Smooth muscle cell (in vitro differentiated cells): Measurements from ENCODE around the gene SERINC2. TPM values are rescaled to one million over a fixed set of nuclear protein-coding genes. Genes with fewer than 3 reads are reported as not detected.

Source experiments
- DNase-seq: peaks from one replicate; lab custom pipeline; 2025; ENCODE audit not compliant: unreplicated experiment; lab: John Stamatoyannopoulos, UW
- H2AFZ ChIP-seq: fragments of 200-600 bp; sonication (generic); 2 replicates; pipeline ENCODE4 v1.6.0; 2016; ENCODE audit warnings: antibody characterized with exemption, low read depth, mild to moderate bottlenecking
- H3F3A ChIP-seq: fragments of 200-600 bp; sonication (generic); 2 replicates; pipeline ENCODE4 v1.6.0; 2017; ENCODE audit warnings: antibody characterized with exemption, low read depth
- H3K27ac ChIP-seq: fragments of 200-600 bp; sonication (generic); 2 replicates; pipeline ENCODE4 v1.5.1; 2016; ENCODE audit warnings: low read depth, mild to moderate bottlenecking
- H3K27me3 ChIP-seq: fragments of 200-600 bp; sonication (generic); 2 replicates; pipeline ENCODE4 v1.6.1; 2016; ENCODE audit warnings: low read depth, mild to moderate bottlenecking
- H3K36me3 ChIP-seq: fragments of 200-600 bp; sonication (generic); 2 replicates; pipeline ENCODE4 v1.5.1; 2016; ENCODE audit warnings: low read depth
- H3K4me1 ChIP-seq: fragments of 200-600 bp; sonication (generic); 2 replicates; pipeline ENCODE4 v1.5.1; 2016; ENCODE audit warnings: low read depth
- H3K4me2 ChIP-seq: fragments of 200-600 bp; sonication (generic); 2 replicates; pipeline ENCODE4 v1.6.0; 2016; ENCODE audit warnings: mild to moderate bottlenecking
- H3K4me3 ChIP-seq: fragments of 200-600 bp; sonication (generic); 2 replicates; pipeline ENCODE4 v1.5.1; 2016; ENCODE audit warnings: mild to moderate bottlenecking
- H3K79me2 ChIP-seq: fragments of 200-600 bp; sonication (generic); 2 replicates; pipeline ENCODE4 v1.6.0; 2016; ENCODE audit warnings: low read depth, mild to moderate bottlenecking
- H3K9ac ChIP-seq: fragments of 200-600 bp; sonication (generic); 2 replicates; pipeline ENCODE4 v1.6.0; 2016; ENCODE audit warnings: low read depth
- H3K9me3 ChIP-seq: fragments of 200-600 bp; sonication (generic); replicated peaks from 2 replicates; pipeline ENCODE4 v1.5.1; 2016; ENCODE audit warnings: low read depth
- H4K20me1 ChIP-seq: fragments of 200-600 bp; sonication (generic); 2 replicates; pipeline ENCODE4 v1.6.0; 2016; ENCODE audit warnings: low read depth
- WGBS: methylation state at CpG from one replicate; pipeline ENCODE4 v1.1.7; 2016; ENCODE audit warnings: low lambda C conversion rate; 5-methylcytosine and 5-hydroxymethylcytosine counted together
- polyA plus RNA-seq: library from polyadenylated mRNA; unstranded; fragments of >200 nt; fragmentation: Nextera tagmentation; extraction: Ambion mirVana; gene quantifications from 2 replicates; pipeline ENCODE4 v1.2.1, GENCODE V29; 2016
- total RNA-seq: library from RNA; depleted of rRNA; stranded (reverse); fragments of >200 nt; gene quantifications from 2 replicates; pipeline ENCODE4 v1.2.3, GENCODE V29; 2014
- TF ChIP-seq, protein P1 (sequence below): fragments of 200-600 bp; sonication (generic); IDR thresholded peaks from 2 replicates; pipeline ENCODE4 v1.5.1; 2017; ENCODE audit warnings: borderline replicate concordance, mild to moderate bottlenecking, antibody characterized with exemption; ENCODE audit not compliant: insufficient read depth, poor library complexity, severe bottlenecking

The SERINC2 gene
- total and polyA plus RNA-seq, 2 experiments from 2014 or later = 31.6 to 41.3 TPM

GRCh38 chr1:31422505-31423319 lies 9.7 kb downstream of the SERINC2 start:
- Histone ChIP-seq H4K20me1 (peaks cover 35% of the 10 kb centered on the region), H3K9me3 (no peaks in the 10 kb centered on the region), H3K9ac (peak overlapping the region; percentile 2), H3K79me2 (no peaks in the 10 kb centered on the region), H3F3A (peaks cover 6% of the 10 kb centered on the region), H2AFZ (no peak overlapping the region), H3K27me3 (no peaks in the 10 kb centered on the region), H3K4me3 (no peak overlapping the region), H3K4me2 (peak overlapping the region; percentile 10), H3K36me3 (no peaks in the 10 kb centered on the region), H3K4me1 (peaks cover 4% of the 10 kb centered on the region), H3K27ac (peak overlapping the region; percentile 61)
- TF ChIP-seq, protein P1, sequence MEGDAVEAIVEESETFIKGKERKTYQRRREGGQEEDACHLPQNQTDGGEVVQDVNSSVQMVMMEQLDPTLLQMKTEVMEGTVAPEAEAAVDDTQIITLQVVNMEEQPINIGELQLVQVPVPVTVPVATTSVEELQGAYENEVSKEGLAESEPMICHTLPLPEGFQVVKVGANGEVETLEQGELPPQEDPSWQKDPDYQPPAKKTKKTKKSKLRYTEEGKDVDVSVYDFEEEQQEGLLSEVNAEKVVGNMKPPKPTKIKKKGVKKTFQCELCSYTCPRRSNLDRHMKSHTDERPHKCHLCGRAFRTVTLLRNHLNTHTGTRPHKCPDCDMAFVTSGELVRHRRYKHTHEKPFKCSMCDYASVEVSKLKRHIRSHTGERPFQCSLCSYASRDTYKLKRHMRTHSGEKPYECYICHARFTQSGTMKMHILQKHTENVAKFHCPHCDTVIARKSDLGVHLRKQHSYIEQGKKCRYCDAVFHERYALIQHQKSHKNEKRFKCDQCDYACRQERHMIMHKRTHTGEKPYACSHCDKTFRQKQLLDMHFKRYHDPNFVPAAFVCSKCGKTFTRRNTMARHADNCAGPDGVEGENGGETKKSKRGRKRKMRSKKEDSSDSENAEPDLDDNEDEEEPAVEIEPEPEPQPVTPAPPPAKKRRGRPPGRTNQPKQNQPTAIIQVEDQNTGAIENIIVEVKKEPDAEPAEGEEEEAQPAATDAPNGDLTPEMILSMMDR = peak; percentile 94
- 41% methylated on average over 15 of the region's 15 CpGs for WGBS
- peak; percentile 60 for DNase-seq

DNA sequence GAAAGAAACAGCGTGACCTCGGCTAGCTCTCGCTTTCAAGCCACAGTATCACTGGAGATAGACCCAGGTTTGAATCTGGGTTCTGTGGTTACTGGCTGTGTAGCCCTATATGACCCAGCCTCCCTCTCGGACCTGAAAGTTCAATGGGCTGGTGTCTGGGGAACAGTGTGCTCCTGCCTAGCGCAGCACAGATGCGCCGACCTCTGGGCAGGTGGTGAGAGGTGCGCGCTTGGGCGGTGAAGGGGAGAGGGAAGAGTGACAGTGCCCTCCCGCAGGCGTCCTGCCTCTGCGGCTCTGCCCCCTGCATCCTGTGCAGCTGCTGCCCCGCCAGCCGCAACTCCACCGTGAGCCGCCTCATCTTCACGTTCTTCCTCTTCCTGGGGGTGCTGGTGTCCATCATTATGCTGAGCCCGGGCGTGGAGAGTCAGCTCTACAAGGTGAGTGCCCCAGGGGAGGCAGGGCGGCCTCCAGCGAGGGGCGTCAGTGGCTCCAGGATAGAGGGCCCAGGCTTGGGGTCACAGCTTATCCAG lies 10.5 kb downstream of the SERINC2 start:
- no peak overlapping the region for H2AFZ ChIP-seq
- peaks cover 34% of the 10 kb centered on the region for H4K20me1 ChIP-seq
- no peaks in the 10 kb centered on the region for H3K27me3 ChIP-seq
- peaks cover 4% of the 10 kb centered on the region for H3K4me1 ChIP-seq
- H3K9ac ChIP-seq = no peak overlapping the region
- no peak overlapping the region for H3K4me3 ChIP-seq
- DNase-seq = no peak
- no peak overlapping the region for H3K4me2 ChIP-seq
- no peaks in the 10 kb centered on the region for H3K36me3 ChIP-seq
- WGBS = 96% methylated on average over 23 of the region's 23 CpGs
- no peak overlapping the region for H3K27ac ChIP-seq
- no peaks in the 10 kb centered on the region for H3K79me2 ChIP-seq
- H3K9me3 ChIP-seq = no peaks in the 10 kb centered on the region
- TF ChIP-seq, protein P1 = no peak
- peaks cover 6% of the 10 kb centered on the region for H3F3A ChIP-seq

DNA sequence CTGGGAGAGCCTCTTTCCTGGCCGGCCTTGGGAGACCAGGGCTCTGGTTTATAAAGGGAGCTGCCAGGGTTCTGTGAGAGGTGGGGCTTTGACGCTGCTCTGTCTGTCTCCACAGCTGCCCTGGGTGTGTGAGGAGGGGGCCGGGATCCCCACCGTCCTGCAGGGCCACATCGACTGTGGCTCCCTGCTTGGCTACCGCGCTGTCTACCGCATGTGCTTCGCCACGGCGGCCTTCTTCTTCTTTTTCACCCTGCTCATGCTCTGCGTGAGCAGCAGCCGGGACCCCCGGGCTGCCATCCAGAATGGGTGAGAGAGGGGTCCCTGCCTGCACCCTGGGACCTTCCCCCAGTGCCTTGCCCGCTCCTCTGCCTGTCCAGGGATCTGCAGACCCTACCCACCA lies 11.6 kb downstream of the SERINC2 start:
- H3K4me1 ChIP-seq = peaks cover 4% of the 10 kb centered on the region

More for the DNA sequence above, 11.6 kb downstream of the SERINC2 start:
- H3K36me3 ChIP-seq = no peaks in the 10 kb centered on the region
- H3K27ac ChIP-seq = no peak overlapping the region
- no peak overlapping the region for H3K4me2 ChIP-seq
- no peaks in the 10 kb centered on the region for H3K27me3 ChIP-seq
- no peaks in the 10 kb centered on the region for H3K79me2 ChIP-seq
- H3K4me3 ChIP-seq = no peak overlapping the region
- TF ChIP-seq, protein P1 = no peak
- no peak overlapping the region for H2AFZ ChIP-seq
- H4K20me1 ChIP-seq = peaks cover 26% of the 10 kb centered on the region
- no peak overlapping the region for H3K9ac ChIP-seq
- no peaks in the 10 kb centered on the region for H3K9me3 ChIP-seq
- peaks cover 6% of the 10 kb centered on the region for H3F3A ChIP-seq
- no peak for DNase-seq
- WGBS = 88% methylated on average over 15 of the region's 15 CpGs
